K562 (cell line): ENCODE results near the gene CCDC47. TPM values are rescaled to one million over a fixed set of nuclear protein-coding genes. Genes with fewer than 3 reads are reported as not detected.

ENCODE experiments used
- ADNP ChIP-seq: fragments of 200-800 bp; sonication (Bioruptor generic); IDR thresholded peaks from 2 replicates; pipeline ENCODE4 v1.6.1; 2016; ENCODE audit warnings: missing genetic modification characterization, missing compliant biosample characterization
- ARID1B ChIP-seq: fragments of 450-650 bp; IDR thresholded peaks from 2 replicates; pipeline ENCODE4 v1.6.1; 2016; ENCODE audit warnings: antibody characterized with exemption, mild to moderate bottlenecking, inconsistent platforms
- ATF7 ChIP-seq: fragments of 450-650 bp; IDR thresholded peaks from 2 replicates; pipeline ENCODE4 v1.7.1; 2014; ENCODE audit warnings: mild to moderate bottlenecking, moderate library complexity
- BCOR ChIP-seq: fragments of 450-650 bp; IDR thresholded peaks from 2 replicates; pipeline ENCODE4 v1.6.1; 2016
- DNMT1 ChIP-seq: fragments of 450-650 bp; IDR thresholded peaks from 2 replicates; pipeline ENCODE4 v1.6.1; 2016; ENCODE audit warnings: antibody characterized with exemption, mild to moderate bottlenecking
- HDAC3 ChIP-seq: fragments of 450-650 bp; IDR thresholded peaks from 2 replicates; pipeline ENCODE4 v1.6.1; 2018; ENCODE audit warnings: borderline replicate concordance, mild to moderate bottlenecking, moderate library complexity; ENCODE audit not compliant: partially characterized antibody
- ILF3 ChIP-seq: fragments of 450-650 bp; IDR thresholded peaks from 2 replicates; pipeline ENCODE4 v1.6.1; 2018; ENCODE audit warnings: antibody characterized with exemption, mild to moderate bottlenecking, moderate library complexity, borderline replicate concordance
- MYBL2 ChIP-seq, 2 experiments: fragments of 450-650 bp in 1 of 2; sonication (generic) in 1 of 2; formaldehyde crosslinking in 1 of 2; IDR thresholded peaks; 2 replicates each; pipeline versions ENCODE4 v1.6.1 to v1.8.1; 2017 to 2022; ENCODE audit warnings: borderline replicate concordance in 1 of 2, inconsistent platforms in 1 of 2, low read depth in 1 of 2, mild to moderate bottlenecking in 1 of 2, missing genetic modification reagents in 1 of 2, moderate library complexity in 1 of 2
- U2AF2 ChIP-seq: fragments of 200-400 bp; formaldehyde crosslinking; optimal IDR thresholded peaks from 2 replicates; pipeline ENCODE3; 2017; ENCODE audit warnings: low read depth, mild to moderate bottlenecking, low read length
- ZBTB1 ChIP-seq: sonication (generic); formaldehyde crosslinking; IDR thresholded peaks from 2 replicates; pipeline ENCODE4 v1.8.1; 2023; ENCODE audit warnings: missing genetic modification reagents, low read depth, mild to moderate bottlenecking, borderline replicate concordance
- ZKSCAN3 ChIP-seq: fragments of 250-450 bp; sonication (Bioruptor Pico); IDR thresholded peaks from 2 replicates; pipeline ENCODE4 v1.4.0; 2020
- ZNF639 ChIP-seq, 2 experiments: fragments of 200-800 bp in 1 of 2; sonication (Bioruptor generic) in 1 of 2; sonication (generic) in 1 of 2; formaldehyde crosslinking in 1 of 2; IDR thresholded peaks in 1 of 2; conservative IDR thresholded peaks in 1 of 2; 2 replicates each; pipeline versions ENCODE4 v1.5.0 to v1.6.1; 2016 to 2020; ENCODE audit warnings: missing compliant biosample characterization in 1 of 2, missing genetic modification characterization in 1 of 2, missing genetic modification reagents in 1 of 2
- polyA plus RNA-seq, 8 experiments: library from polyadenylated mRNA; depleted of rRNA in 4 of 8; stranded (reverse) in 5 of 8; unstranded in 3 of 8; fragments of >200 nt; fragmentation: Nextera tagmentation in 2 of 8; fragmentation: Illumina TruSeq in 1 of 8; extraction: Ambion mirVana in 2 of 8; extraction: Trizol in 1 of 8; gene quantifications; 2 replicates each; pipeline versions ENCODE4 v1.2.1 to v1.2.3, GENCODE V29; 2011 to 2014; ENCODE audit warnings: inconsistent platforms in 1 of 8, missing spikeins in 1 of 8
- total RNA-seq, 7 experiments: library from RNA; depleted of rRNA in 6 of 7; stranded (reverse); fragments of >200 nt in 6 of 7; fragmentation: Illumina TruSeq in 2 of 7; extraction: Trizol in 2 of 7; gene quantifications; 2 replicates each; pipeline versions ENCODE4 v1.2.1 to v1.2.3, GENCODE V29; 2011 to 2021; ENCODE audit warnings: low replicate concordance in 1 of 7
- TF ChIP-seq, protein P1 (sequence below): fragments of 250-450 bp; sonication (Bioruptor Pico); IDR thresholded peaks from 2 replicates; pipeline ENCODE4 v1.8.0; 2021; ENCODE audit warnings: borderline replicate concordance, mild to moderate bottlenecking, moderate library complexity; ENCODE audit not compliant: poor library complexity, severe bottlenecking
- TF ChIP-seq, protein P2 (sequence below): sonication (generic); formaldehyde crosslinking; IDR thresholded peaks from 2 replicates; pipeline ENCODE4 v1.8.1; 2023; ENCODE audit warnings: missing genetic modification reagents, mild to moderate bottlenecking, borderline replicate concordance
- TF ChIP-seq, protein P3 (sequence below), 2 experiments: IDR thresholded peaks in 1 of 2; conservative IDR thresholded peaks in 1 of 2; 2 replicates each; pipeline ENCODE4 v1.6.1; 2016; ENCODE audit warnings: low read depth in 2 of 2, mild to moderate bottlenecking in 1 of 2, missing compliant biosample characterization in 1 of 2, missing genetic modification characterization in 1 of 2, moderate library complexity in 1 of 2

The CCDC47 gene
- total and polyA plus RNA-seq, 9 of the 15 experiments (the other 6 are each of a cell fraction or from before 2014, with no cell fraction given) = 15.5 to 162 (median 122) TPM

GRCh38 chr17:63773272-63774140, at the start of gene CCDC47 (continued):
- TF ChIP-seq ZBTB1 (CRISPR knock-in tag) = peak; percentile 28; the same call in 1 of the 2 replicates
- peak; percentile 99 for TF ChIP-seq ATF7
- TF ChIP-seq U2AF2 = no peak
- no peak for TF ChIP-seq ADNP (tag)
- TF ChIP-seq HDAC3 = peak; percentile 100
- TF ChIP-seq, protein P1, sequence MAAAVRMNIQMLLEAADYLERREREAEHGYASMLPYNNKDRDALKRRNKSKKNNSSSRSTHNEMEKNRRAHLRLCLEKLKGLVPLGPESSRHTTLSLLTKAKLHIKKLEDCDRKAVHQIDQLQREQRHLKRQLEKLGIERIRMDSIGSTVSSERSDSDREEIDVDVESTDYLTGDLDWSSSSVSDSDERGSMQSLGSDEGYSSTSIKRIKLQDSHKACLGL (CRISPR knock-in tag) = peak; percentile 97
- TF ChIP-seq MYBL2 (IDR thresholded peaks at IDR 0.05; ENCODE audit: low read depth) = no peak
- no peak for TF ChIP-seq MYBL2 (CRISPR knock-in tag; IDR thresholded peaks at IDR 0.05; ENCODE audit: borderline replicate concordance)
- no peak for TF ChIP-seq ILF3
- no peak for TF ChIP-seq DNMT1
- no peak for TF ChIP-seq BCOR
- TF ChIP-seq ARID1B = peak; percentile 60
- no peak for TF ChIP-seq ZKSCAN3 (CRISPR knock-in tag)
- TF ChIP-seq, protein P2, sequence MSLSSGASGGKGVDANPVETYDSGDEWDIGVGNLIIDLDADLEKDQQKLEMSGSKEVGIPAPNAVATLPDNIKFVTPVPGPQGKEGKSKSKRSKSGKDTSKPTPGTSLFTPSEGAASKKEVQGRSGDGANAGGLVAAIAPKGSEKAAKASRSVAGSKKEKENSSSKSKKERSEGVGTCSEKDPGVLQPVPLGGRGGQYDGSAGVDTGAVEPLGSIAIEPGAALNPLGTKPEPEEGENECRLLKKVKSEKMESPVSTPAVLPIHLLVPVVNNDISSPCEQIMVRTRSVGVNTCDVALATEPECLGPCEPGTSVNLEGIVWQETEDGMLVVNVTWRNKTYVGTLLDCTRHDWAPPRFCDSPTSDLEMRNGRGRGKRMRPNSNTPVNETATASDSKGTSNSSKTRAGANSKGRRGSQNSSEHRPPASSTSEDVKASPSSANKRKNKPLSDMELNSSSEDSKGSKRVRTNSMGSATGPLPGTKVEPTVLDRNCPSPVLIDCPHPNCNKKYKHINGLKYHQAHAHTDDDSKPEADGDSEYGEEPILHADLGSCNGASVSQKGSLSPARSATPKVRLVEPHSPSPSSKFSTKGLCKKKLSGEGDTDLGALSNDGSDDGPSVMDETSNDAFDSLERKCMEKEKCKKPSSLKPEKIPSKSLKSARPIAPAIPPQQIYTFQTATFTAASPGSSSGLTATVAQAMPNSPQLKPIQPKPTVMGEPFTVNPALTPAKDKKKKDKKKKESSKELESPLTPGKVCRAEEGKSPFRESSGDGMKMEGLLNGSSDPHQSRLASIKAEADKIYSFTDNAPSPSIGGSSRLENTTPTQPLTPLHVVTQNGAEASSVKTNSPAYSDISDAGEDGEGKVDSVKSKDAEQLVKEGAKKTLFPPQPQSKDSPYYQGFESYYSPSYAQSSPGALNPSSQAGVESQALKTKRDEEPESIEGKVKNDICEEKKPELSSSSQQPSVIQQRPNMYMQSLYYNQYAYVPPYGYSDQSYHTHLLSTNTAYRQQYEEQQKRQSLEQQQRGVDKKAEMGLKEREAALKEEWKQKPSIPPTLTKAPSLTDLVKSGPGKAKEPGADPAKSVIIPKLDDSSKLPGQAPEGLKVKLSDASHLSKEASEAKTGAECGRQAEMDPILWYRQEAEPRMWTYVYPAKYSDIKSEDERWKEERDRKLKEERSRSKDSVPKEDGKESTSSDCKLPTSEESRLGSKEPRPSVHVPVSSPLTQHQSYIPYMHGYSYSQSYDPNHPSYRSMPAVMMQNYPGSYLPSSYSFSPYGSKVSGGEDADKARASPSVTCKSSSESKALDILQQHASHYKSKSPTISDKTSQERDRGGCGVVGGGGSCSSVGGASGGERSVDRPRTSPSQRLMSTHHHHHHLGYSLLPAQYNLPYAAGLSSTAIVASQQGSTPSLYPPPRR = peak; percentile 46; the same call in 1 of the 2 replicates
- TF ChIP-seq, protein P3, sequence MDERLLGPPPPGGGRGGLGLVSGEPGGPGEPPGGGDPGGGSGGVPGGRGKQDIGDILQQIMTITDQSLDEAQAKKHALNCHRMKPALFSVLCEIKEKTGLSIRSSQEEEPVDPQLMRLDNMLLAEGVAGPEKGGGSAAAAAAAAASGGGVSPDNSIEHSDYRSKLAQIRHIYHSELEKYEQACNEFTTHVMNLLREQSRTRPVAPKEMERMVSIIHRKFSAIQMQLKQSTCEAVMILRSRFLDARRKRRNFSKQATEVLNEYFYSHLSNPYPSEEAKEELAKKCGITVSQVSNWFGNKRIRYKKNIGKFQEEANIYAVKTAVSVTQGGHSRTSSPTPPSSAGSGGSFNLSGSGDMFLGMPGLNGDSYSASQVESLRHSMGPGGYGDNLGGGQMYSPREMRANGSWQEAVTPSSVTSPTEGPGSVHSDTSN (CRISPR knock-in tag; IDR thresholded peaks at IDR 0.05; ENCODE audit: low read depth) = no peak
- TF ChIP-seq, protein P3 (tag; conservative IDR thresholded peaks at IDR 0.05; ENCODE audit: low read depth) = no peak
- TF ChIP-seq ZNF639 (CRISPR knock-in tag; conservative IDR thresholded peaks at IDR 0.05 in 1 of 2, IDR thresholded peaks at IDR 0.05 in 1 of 2) = peak in 1 of 2 experiments; percentile 91; a peak in 2 of 4 replicates
